ENCODE results near the gene C6orf89.

GRCh38 chr6:36945301-36945700 is 59.5 kb downstream of the C6orf89 start:
- TF ChIP-seq POLR2A (IDR thresholded peaks at IDR 0.05) (no peak), CTCF (IDR thresholded peaks at IDR 0.05 in 8 of 11, conservative IDR thresholded peaks at IDR 0.05 in 3 of 11) (no peak), POLR2AphosphoS5 (IDR thresholded peaks at IDR 0.05) (no peak)
